ENCODE data around the gene RFX8.

The RFX8 gene

DNA sequence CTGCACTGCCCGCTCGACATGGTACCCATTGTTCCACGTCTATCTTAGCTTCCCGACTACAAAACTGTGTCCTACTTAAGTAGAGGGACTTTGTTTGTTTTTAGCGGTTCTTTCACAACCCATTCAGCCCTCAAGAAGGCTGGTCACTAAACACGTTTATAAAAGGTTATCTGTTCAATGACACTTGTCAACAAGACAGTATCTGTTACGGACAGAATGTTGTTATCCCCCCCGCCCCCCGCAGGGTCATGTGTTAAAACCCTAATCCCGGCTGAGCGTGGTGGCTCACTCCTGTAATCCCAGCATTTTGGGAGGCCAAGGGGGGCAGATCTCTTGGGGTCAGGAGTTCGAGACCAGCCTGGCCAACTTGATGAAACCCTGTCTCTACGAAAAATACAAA lies 47.2 kb downstream of the RFX8 start:
- TF ChIP-seq BCL11A (tag by site-specific recombination; IDR thresholded peaks at IDR 0.05; ENCODE audit: low read depth) (no peak), ZNF513 (tag by site-specific recombination; IDR thresholded peaks at IDR 0.05) (no peak), ZNF366 (tag by site-specific recombination; conservative IDR thresholded peaks at IDR 0.05) (no peak), ZNF549 (tag by site-specific recombination; IDR thresholded peaks at IDR 0.05) (no peak), ZXDB (tag by site-specific recombination; IDR thresholded peaks at IDR 0.05) (no peak), ZNF138 (tag by site-specific recombination; IDR thresholded peaks at IDR 0.05; ENCODE audit: borderline replicate concordance) (no peak), ZNF600 (tag by site-specific recombination; IDR thresholded peaks at IDR 0.05) (no peak), TSHZ1 (tag by site-specific recombination; IDR thresholded peaks at IDR 0.05; ENCODE audit: borderline replicate concordance) (no peak), ZFP41 (tag by site-specific recombination; IDR thresholded peaks at IDR 0.05; ENCODE audit: borderline replicate concordance) (no peak), ZNF362 (tag by site-specific recombination; IDR thresholded peaks at IDR 0.05) (no peak), RBAK (tag by site-specific recombination; IDR thresholded peaks at IDR 0.05) (no peak), KLF8 (tag by site-specific recombination; IDR thresholded peaks at IDR 0.05) (no peak), ZNF175 (tag by site-specific recombination; IDR thresholded peaks at IDR 0.05) (no peak), ZSCAN30 (tag by site-specific recombination; IDR thresholded peaks at IDR 0.05) (no peak), SETDB1 (IDR thresholded peaks at IDR 0.05; ENCODE audit: insufficient read length, low read length) (no peak), REPIN1 (tag by site-specific recombination; IDR thresholded peaks at IDR 0.05; ENCODE audit: low read depth) (no peak), ZFP37 (tag by site-specific recombination; IDR thresholded peaks at IDR 0.05) (no peak), ZNF23 (tag by site-specific recombination; IDR thresholded peaks at IDR 0.05; ENCODE audit: borderline replicate concordance) (no peak)
- TF ChIP-seq, protein P1, sequence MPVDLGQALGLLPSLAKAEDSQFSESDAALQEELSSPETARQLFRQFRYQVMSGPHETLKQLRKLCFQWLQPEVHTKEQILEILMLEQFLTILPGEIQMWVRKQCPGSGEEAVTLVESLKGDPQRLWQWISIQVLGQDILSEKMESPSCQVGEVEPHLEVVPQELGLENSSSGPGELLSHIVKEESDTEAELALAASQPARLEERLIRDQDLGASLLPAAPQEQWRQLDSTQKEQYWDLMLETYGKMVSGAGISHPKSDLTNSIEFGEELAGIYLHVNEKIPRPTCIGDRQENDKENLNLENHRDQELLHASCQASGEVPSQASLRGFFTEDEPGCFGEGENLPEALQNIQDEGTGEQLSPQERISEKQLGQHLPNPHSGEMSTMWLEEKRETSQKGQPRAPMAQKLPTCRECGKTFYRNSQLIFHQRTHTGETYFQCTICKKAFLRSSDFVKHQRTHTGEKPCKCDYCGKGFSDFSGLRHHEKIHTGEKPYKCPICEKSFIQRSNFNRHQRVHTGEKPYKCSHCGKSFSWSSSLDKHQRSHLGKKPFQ (tag by site-specific recombination; IDR thresholded peaks at IDR 0.05): no peak

GRCh38 chr2:101427240-101427639 lies 47.7 kb downstream of the RFX8 start:
- Histone ChIP-seq H3K4me3 (ENCODE audit: low read depth, low read length) (no peak overlapping the region), H3K9me3 (ENCODE audit: control insufficient read depth, insufficient read depth, low read depth, low read length) (no peaks in the 10 kb centered on the region), H3K36me3 (ENCODE audit: control insufficient read depth in 2 of 2, insufficient read depth in 1 of 2, low read length in 2 of 2) (no peaks in the 10 kb centered on the region), H3K4me1 (ENCODE audit: control insufficient read depth, insufficient read depth, low read length) (no peaks in the 10 kb centered on the region), H3K27ac (ENCODE audit: extremely low read depth, low read depth, low read length) (no peak overlapping the region)
- TF ChIP-seq PRDM4 (tag by site-specific recombination; IDR thresholded peaks at IDR 0.05) (no peak), ZNF211 (tag by site-specific recombination; IDR thresholded peaks at IDR 0.05; ENCODE audit: low read depth) (no peak), IKZF3 (tag by site-specific recombination; IDR thresholded peaks at IDR 0.05) (no peak), ZNF473 (tag by site-specific recombination; IDR thresholded peaks at IDR 0.05) (no peak), ZSCAN23 (tag by site-specific recombination; IDR thresholded peaks at IDR 0.05) (no peak)
- CTCF ChIA-PET: no interaction called here
- POLR2A ChIA-PET: no interaction called here

More for the DNA sequence above, 47.2 kb downstream of the RFX8 start:
- H3K4me1 ChIP-seq (ENCODE audit: control insufficient read depth, insufficient read depth, low read length): no peaks in the 10 kb centered on the region
- H3K27ac ChIP-seq (ENCODE audit: extremely low read depth, low read depth, low read length): no peak overlapping the region
- H3K9me3 ChIP-seq (ENCODE audit: control insufficient read depth, insufficient read depth, low read depth, low read length): no peaks in the 10 kb centered on the region
- H3K4me3 ChIP-seq (ENCODE audit: low read depth, low read length): no peak overlapping the region
- POLR2A ChIA-PET: no interaction called here
- CTCF ChIA-PET: no interaction called here
- no peaks in the 10 kb centered on the region for H3K36me3 ChIP-seq (ENCODE audit: control insufficient read depth in 2 of 2, insufficient read depth in 1 of 2, low read length in 2 of 2)

All from HEK293 (cell line).